ENCODE data around the gene FSIP1.

GRCh38 chr15:39684233-39684632, 98.4 kb downstream of the FSIP1 start:
- no peak for TF ChIP-seq POLR2A (IDR thresholded peaks at IDR 0.05)
- TF ChIP-seq, protein P1, sequence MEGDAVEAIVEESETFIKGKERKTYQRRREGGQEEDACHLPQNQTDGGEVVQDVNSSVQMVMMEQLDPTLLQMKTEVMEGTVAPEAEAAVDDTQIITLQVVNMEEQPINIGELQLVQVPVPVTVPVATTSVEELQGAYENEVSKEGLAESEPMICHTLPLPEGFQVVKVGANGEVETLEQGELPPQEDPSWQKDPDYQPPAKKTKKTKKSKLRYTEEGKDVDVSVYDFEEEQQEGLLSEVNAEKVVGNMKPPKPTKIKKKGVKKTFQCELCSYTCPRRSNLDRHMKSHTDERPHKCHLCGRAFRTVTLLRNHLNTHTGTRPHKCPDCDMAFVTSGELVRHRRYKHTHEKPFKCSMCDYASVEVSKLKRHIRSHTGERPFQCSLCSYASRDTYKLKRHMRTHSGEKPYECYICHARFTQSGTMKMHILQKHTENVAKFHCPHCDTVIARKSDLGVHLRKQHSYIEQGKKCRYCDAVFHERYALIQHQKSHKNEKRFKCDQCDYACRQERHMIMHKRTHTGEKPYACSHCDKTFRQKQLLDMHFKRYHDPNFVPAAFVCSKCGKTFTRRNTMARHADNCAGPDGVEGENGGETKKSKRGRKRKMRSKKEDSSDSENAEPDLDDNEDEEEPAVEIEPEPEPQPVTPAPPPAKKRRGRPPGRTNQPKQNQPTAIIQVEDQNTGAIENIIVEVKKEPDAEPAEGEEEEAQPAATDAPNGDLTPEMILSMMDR (IDR thresholded peaks at IDR 0.05), result no peak

Data from body of pancreas (tissue), 4 donors.